ENCODE data around the gene OR7G1.
"Not testable (repeated sequence)": the region's sequence is repeated elsewhere in the genome, so short reads cannot be mapped to it uniquely, and the experiment has no call there.

OR7G1 gene

GRCh38 chr19:9076901-9077300 lies 38.7 kb downstream of the OR7G1 start:
- no peak for DNase-seq

- DNase-seq = no peak
Observed at GRCh38 chr19:9075064-9075949, 40.3 kb downstream of the OR7G1 start.

GRCh38 chr19:9073806-9074205 lies 41.8 kb downstream of the OR7G1 start:
- no peak for DNase-seq

GRCh38 chr19:9071720-9072119 lies 43.8 kb downstream of the OR7G1 start:
- not testable (repeated sequence) for DNase-seq

GRCh38 chr19:9070066-9070465 lies 45.5 kb downstream of the OR7G1 start:
- no peak for DNase-seq

- no peak for DNase-seq
Observed at GRCh38 chr19:9065457-9066014, 50.0 kb downstream of the OR7G1 start.

Data from stimulated activated naive CD4-positive, alpha-beta T cell treated with Interleukin-2 at 50 U/mL for 16 hours (primary cell).